Activated naive CD8-positive, alpha-beta T cell (primary cell): ENCODE results near the gene POLR2M.

Experiments
- H3K27ac Mint-ChIP-seq: one replicate; pipeline ENCODE4 v1.8.0; 2021; ENCODE audit warnings: mixed read lengths
- H3K27me3 Mint-ChIP-seq: one replicate; pipeline ENCODE4 v1.8.0; 2021; ENCODE audit warnings: mixed read lengths
- H3K36me3 Mint-ChIP-seq: one replicate; pipeline ENCODE4 v1.8.0; 2021; ENCODE audit warnings: mixed read lengths
- H3K4me1 Mint-ChIP-seq: one replicate; pipeline ENCODE4 v1.8.0; 2021; ENCODE audit warnings: low read depth, mixed read lengths
- H3K4me3 Mint-ChIP-seq: one replicate; pipeline ENCODE4 v1.8.0; 2021; ENCODE audit warnings: mild to moderate bottlenecking, mixed read lengths
- H3K9me3 Mint-ChIP-seq: one replicate; pipeline ENCODE4 v1.8.0; 2021; ENCODE audit warnings: low read depth, mixed read lengths

POLR2M gene

DNA sequence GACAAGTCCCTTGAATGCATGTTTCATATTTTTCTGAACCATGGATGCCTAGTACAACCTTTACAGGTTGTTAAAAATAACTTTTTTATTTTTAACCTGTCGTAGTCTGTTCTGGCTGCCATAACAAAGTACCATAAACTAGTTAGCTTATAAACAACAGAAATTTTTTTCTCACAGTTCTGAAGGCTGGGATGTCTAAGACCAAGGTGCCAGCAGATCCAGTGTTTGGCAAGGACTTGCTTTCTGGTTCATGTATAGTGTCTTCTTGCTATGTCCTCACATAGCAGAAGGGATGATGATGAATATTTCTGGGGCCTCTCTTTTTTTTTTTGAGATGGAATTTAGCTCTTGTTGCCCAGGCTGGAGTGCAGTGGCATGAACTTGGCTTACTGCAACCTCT is 23.0 kb upstream of the POLR2M start:
- no peaks in the 10 kb centered on the region for H3K9me3 Mint-ChIP-seq
- no peaks in the 10 kb centered on the region for H3K27me3 Mint-ChIP-seq
- H3K4me3 Mint-ChIP-seq, result no peak overlapping the region
- no peak overlapping the region for H3K27ac Mint-ChIP-seq
- no peaks in the 10 kb centered on the region for H3K36me3 Mint-ChIP-seq
- H3K4me1 Mint-ChIP-seq, result peaks cover 6% of the 10 kb centered on the region

GRCh38 chr15:57684491-57685151 is 21.9 kb upstream of the POLR2M start:
- Mint-ChIP-seq H3K9me3 (no peaks in the 10 kb centered on the region), H3K36me3 (no peaks in the 10 kb centered on the region), H3K4me1 (peaks cover 6% of the 10 kb centered on the region), H3K27ac (no peak overlapping the region), H3K27me3 (no peaks in the 10 kb centered on the region), H3K4me3 (no peak overlapping the region)

DNA sequence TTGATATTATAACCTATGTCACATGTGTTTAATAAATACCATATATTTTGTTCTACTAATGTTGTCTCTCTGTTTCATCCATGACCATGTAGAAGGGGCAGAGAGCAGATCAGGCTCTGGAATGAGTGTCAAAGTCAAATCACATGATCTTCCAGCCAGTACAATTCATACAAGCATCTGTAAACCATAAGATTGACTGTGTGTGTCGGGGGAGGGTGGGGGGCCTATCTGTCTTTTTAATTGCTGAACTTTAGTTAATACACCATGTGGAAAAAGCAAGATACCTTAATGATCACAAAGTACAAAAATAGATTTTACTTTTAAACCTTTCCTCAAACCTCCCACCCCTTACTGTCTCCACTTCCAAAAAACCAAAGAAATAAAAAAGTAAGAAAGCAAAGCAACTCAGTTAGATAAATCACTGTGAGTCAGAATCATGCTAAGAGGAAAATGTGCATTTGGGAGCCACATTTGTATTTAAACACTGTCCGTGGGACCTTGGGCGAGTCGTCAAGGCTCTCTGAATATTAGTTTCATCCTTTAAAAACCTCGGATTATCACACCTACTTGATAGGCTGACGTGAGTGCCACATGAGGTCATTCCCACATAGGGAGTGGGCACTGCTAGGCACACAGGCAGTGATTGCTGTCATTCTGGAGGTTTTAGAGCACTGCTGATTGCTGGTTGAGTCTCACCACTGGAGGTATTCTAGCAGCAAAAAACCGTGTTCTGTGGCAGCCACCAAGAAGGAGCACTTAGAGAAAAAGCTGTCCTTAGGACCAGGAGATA is 21.0 kb upstream of the POLR2M start:
- H3K9me3 Mint-ChIP-seq, result no peaks in the 10 kb centered on the region
- no peak overlapping the region for H3K4me3 Mint-ChIP-seq
- H3K27me3 Mint-ChIP-seq, result no peaks in the 10 kb centered on the region
- no peak overlapping the region for H3K27ac Mint-ChIP-seq
- H3K4me1 Mint-ChIP-seq, result peaks cover 2% of the 10 kb centered on the region
- H3K36me3 Mint-ChIP-seq, result no peaks in the 10 kb centered on the region

GRCh38 chr15:57686657-57687056 is 19.9 kb upstream of the POLR2M start:
- H3K36me3 Mint-ChIP-seq, result no peaks in the 10 kb centered on the region
- no peaks in the 10 kb centered on the region for H3K27me3 Mint-ChIP-seq
- H3K4me1 Mint-ChIP-seq, result no peaks in the 10 kb centered on the region
- no peak overlapping the region for H3K4me3 Mint-ChIP-seq
- H3K9me3 Mint-ChIP-seq, result no peaks in the 10 kb centered on the region
- no peak overlapping the region for H3K27ac Mint-ChIP-seq

DNA sequence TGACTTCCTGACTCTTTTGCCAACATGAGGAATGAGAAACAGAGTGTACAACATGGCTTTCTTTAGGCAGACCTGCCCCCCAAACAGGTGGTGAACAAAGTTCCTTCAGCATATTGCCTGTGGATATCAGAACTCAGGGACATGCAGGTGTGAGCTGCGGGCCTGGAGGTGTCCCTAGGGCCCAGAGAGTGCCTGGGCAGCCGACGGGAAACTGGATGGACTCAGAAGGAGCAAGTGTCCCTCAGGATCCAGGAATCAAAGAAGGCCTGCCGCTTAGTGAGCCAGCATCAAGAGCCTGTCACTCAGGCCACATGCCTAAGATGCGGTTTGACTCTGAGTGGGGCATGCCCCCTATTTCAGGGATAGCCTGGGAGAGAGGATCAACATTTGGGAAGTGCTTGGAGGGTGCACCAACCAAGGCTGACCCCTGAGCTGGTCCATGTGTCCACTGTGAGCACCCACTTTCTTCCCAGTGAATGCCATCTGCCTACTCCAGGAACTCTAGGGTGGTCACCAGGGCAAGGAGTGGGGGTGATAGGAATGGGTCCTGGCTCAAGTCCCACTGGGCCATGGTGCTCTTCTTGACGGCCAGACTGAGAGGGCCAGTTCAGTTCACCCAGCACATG is 16.1 kb upstream of the POLR2M start:
- Mint-ChIP-seq H3K36me3 (no peaks in the 10 kb centered on the region), H3K4me1 (no peaks in the 10 kb centered on the region), H3K9me3 (no peaks in the 10 kb centered on the region), H3K4me3 (no peak overlapping the region), H3K27ac (no peak overlapping the region), H3K27me3 (peaks cover under 1% of the 10 kb centered on the region)

GRCh38 chr15:57691082-57691481 is 15.4 kb upstream of the POLR2M start:
- no peak overlapping the region for H3K4me3 Mint-ChIP-seq
- no peaks in the 10 kb centered on the region for H3K4me1 Mint-ChIP-seq
- no peaks in the 10 kb centered on the region for H3K36me3 Mint-ChIP-seq
- H3K27ac Mint-ChIP-seq, result no peak overlapping the region
- H3K27me3 Mint-ChIP-seq, result peaks cover 1% of the 10 kb centered on the region
- no peaks in the 10 kb centered on the region for H3K9me3 Mint-ChIP-seq

GRCh38 chr15:57692709-57693108 is 13.8 kb upstream of the POLR2M start:
- no peak overlapping the region for H3K4me3 Mint-ChIP-seq
- no peaks in the 10 kb centered on the region for H3K36me3 Mint-ChIP-seq
- H3K4me1 Mint-ChIP-seq, result no peaks in the 10 kb centered on the region
- H3K9me3 Mint-ChIP-seq, result no peaks in the 10 kb centered on the region
- H3K27ac Mint-ChIP-seq, result no peak overlapping the region
- H3K27me3 Mint-ChIP-seq, result peaks cover 4% of the 10 kb centered on the region

GRCh38 chr15:57694279-57694678 is 12.2 kb upstream of the POLR2M start:
- H3K4me1 Mint-ChIP-seq, result no peaks in the 10 kb centered on the region

DNA sequence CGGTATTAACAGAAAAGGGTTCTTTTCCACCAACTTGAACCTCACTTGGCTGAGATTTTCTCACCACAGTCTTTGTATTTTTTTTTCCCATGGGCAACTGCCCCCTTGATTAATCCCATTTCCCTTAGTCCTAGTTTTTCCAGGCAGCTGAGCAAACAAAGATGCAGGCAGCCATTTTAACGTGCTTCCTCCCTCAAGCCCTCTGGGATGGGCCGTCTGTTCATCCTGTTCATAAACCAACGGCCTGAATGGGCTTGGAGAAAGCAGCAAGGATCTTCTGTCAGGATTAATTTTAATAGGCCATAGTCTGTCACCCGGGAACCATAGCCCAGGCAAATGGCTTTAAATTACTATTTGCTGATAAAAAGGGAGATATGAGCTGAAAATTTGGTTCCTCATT is 10.4 kb upstream of the POLR2M start:
- H3K36me3 Mint-ChIP-seq, result no peaks in the 10 kb centered on the region
- H3K9me3 Mint-ChIP-seq, result no peaks in the 10 kb centered on the region
- H3K4me1 Mint-ChIP-seq, result no peaks in the 10 kb centered on the region
- H3K27ac Mint-ChIP-seq, result no peak overlapping the region
- no peak overlapping the region for H3K4me3 Mint-ChIP-seq
- H3K27me3 Mint-ChIP-seq, result peaks cover 4% of the 10 kb centered on the region

More at GRCh38 chr15:57694279-57694678, 12.2 kb upstream of the POLR2M start:
- Mint-ChIP-seq H3K27ac (no peak overlapping the region), H3K36me3 (no peaks in the 10 kb centered on the region), H3K27me3 (peaks cover 4% of the 10 kb centered on the region), H3K4me3 (no peak overlapping the region), H3K9me3 (no peaks in the 10 kb centered on the region)

DNA sequence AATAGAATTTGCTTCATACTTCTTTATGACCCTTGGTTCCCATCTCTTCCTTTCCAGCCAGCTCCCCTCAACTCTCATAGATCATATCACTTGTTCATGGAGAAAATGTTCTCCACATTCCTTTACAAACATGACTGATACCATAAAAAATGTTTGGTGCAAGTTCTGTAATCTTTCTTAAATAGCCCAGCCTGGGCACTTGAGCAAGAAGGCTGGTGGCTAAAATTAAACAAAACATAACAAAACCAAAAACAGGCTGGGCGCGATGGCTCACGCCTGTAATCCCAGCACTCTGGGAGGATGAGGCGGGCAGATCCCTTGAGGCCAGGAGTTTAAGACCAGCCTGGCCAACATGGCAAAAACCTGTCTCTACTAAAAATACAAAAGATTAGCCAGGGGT is 8.9 kb upstream of the POLR2M start:
- Mint-ChIP-seq H3K4me3 (no peak overlapping the region), H3K27ac (no peak overlapping the region), H3K36me3 (no peaks in the 10 kb centered on the region), H3K27me3 (peaks cover 4% of the 10 kb centered on the region), H3K9me3 (no peaks in the 10 kb centered on the region), H3K4me1 (peaks cover 5% of the 10 kb centered on the region)

DNA sequence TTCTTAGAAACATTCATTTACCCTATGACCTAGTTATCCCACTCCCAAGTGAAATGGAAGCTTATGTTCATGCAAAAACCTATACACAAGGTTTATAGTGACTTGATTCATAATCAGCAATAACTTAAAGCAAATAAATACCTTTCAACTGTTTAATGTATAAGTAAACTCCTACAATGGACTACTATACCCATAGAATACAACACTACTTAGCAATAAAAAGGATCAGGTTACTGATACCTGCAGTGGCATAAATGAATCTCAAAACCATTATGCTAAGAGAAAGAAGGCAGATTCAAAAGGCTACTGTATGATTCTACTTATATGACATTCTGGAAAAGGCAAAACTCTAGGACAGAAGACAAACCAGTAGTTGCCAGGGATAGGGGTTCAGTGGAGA is 8.3 kb upstream of the POLR2M start:
- Mint-ChIP-seq H3K36me3 (no peaks in the 10 kb centered on the region), H3K9me3 (no peaks in the 10 kb centered on the region), H3K4me1 (peaks cover 12% of the 10 kb centered on the region), H3K27ac (no peak overlapping the region), H3K27me3 (peaks cover 4% of the 10 kb centered on the region), H3K4me3 (no peak overlapping the region)

DNA sequence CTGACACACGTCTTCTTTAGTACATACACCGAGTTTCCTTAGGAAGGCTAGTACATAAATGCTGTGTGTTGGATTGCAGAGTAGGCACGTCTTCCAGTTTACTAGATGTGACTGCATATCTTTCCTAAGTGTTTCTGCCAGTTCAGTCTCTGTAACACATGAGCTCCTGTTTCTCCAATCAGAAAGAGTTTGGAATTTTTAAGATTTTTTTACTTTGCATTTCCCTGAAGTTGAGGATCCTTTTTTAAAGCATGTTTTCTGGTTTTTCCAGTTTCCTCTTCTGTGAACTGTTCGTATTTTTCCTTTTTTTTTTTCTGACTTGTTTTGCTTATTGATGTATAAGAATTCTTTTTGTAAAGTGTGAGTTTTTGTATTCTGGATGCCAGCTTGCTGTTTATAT is 7.5 kb upstream of the POLR2M start:
- Mint-ChIP-seq H3K9me3 (no peaks in the 10 kb centered on the region), H3K4me3 (no peak overlapping the region), H3K4me1 (peaks cover 19% of the 10 kb centered on the region), H3K27ac (no peak overlapping the region), H3K36me3 (no peaks in the 10 kb centered on the region), H3K27me3 (peaks cover 4% of the 10 kb centered on the region)

- no peaks in the 10 kb centered on the region for H3K27me3 Mint-ChIP-seq
- no peaks in the 10 kb centered on the region for H3K9me3 Mint-ChIP-seq
- H3K4me1 Mint-ChIP-seq, result peaks cover 54% of the 10 kb centered on the region
- no peaks in the 10 kb centered on the region for H3K36me3 Mint-ChIP-seq
- H3K4me3 Mint-ChIP-seq, result peak overlapping the region; percentile 27
- H3K27ac Mint-ChIP-seq, result peak overlapping the region; percentile 47
Observed at GRCh38 chr15:57703387-57703786, 3.1 kb upstream of the POLR2M start.

DNA sequence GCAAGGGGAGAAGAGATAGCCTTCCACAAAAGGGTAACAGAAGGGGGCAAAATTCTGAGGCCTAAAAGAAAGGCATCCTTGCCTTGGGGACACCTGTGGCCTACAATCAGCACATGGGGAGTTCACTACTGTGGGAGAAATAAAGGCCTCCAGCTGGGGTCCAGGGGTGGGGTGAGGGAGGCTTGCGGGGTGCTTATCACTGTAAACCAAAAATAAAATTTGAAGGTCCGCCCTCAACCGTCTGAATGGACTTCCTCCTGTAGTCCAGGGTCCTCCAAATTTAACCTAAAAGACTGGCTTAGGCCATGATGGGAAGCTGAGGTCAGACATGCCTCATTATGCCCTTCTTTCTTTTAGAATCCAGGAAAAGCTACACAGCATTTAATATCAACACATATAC is 2.1 kb upstream of the POLR2M start:
- Mint-ChIP-seq H3K9me3 (no peaks in the 10 kb centered on the region), H3K4me1 (peaks cover 65% of the 10 kb centered on the region), H3K27ac (peak overlapping the region; percentile 88), H3K4me3 (peak overlapping the region; percentile 25), H3K27me3 (no peaks in the 10 kb centered on the region), H3K36me3 (peaks cover 1% of the 10 kb centered on the region)

- no peaks in the 10 kb centered on the region for H3K27me3 Mint-ChIP-seq
Observed at GRCh38 chr15:57705746-57706404, 639 bp upstream of the POLR2M start.

More at GRCh38 chr15:57705746-57706404, 639 bp upstream of the POLR2M start:
- H3K4me3 Mint-ChIP-seq, result peak overlapping the region; percentile 89
- no peaks in the 10 kb centered on the region for H3K9me3 Mint-ChIP-seq
- H3K4me1 Mint-ChIP-seq, result peaks cover 77% of the 10 kb centered on the region
- H3K36me3 Mint-ChIP-seq, result peaks cover 4% of the 10 kb centered on the region
- H3K27ac Mint-ChIP-seq, result peak overlapping the region; percentile 94
